Mucosa of rectum (tissue), 2 donors: ENCODE data around the gene CPSF4L.
A peak's percentile ranks its signal among the peaks of the same experiment; 100 is the strongest.
"Not testable (repeated sequence)": the region's sequence is repeated elsewhere in the genome, so short reads cannot be mapped to it uniquely, and the experiment has no call there.

Experiments used
- H3K27ac ChIP-seq, 2 donors: one replicate each; pipeline ENCODE4 v1.7.0; 2013; ENCODE audit warnings: inconsistent platforms in 2 of 2, low read depth in 2 of 2, low read length in 2 of 2
- H3K27me3 ChIP-seq, 2 donors: one replicate each; pipeline ENCODE4 v1.7.0; 2013; ENCODE audit warnings: low read length in 2 of 2; ENCODE audit not compliant: control insufficient read depth in 2 of 2, insufficient read depth in 2 of 2
- H3K36me3 ChIP-seq, 2 donors: one replicate each; pipeline ENCODE4 v1.7.0; 2013; ENCODE audit warnings: low read length in 2 of 2; ENCODE audit not compliant: control insufficient read depth in 2 of 2, insufficient read depth in 2 of 2
- H3K4me1 ChIP-seq, 2 donors: one replicate each; pipeline ENCODE4 v1.7.0; 2013; ENCODE audit warnings: low read length in 2 of 2, mild to moderate bottlenecking in 1 of 2; ENCODE audit not compliant: control insufficient read depth in 2 of 2, insufficient read depth in 2 of 2
- H3K4me3 ChIP-seq, 2 donors: one replicate each; pipeline ENCODE4 v1.7.0; 2013; ENCODE audit warnings: low read length in 2 of 2
- H3K9ac ChIP-seq, 2 donors: one replicate each; pipeline ENCODE4 v1.7.0; 2013; ENCODE audit warnings: low read length in 2 of 2, low read depth in 1 of 2, mild to moderate bottlenecking in 1 of 2
- H3K9me3 ChIP-seq, 2 donors: one replicate each; pipeline ENCODE4 v1.7.0; 2013; ENCODE audit warnings: low read length in 2 of 2; ENCODE audit not compliant: control insufficient read depth in 2 of 2
- donor health status: healthy.
- donor health status: Normal muscosa, but diverticular disease.

The CPSF4L gene

GRCh38 chr17:73269791-73270190, 8.1 kb upstream of the CPSF4L start:
- no peaks in the 10 kb centered on the region for H3K9me3 ChIP-seq
- peaks cover 0 to 13% of the 10 kb centered on the region in 2 donors for H3K4me1 ChIP-seq
- H3K36me3 ChIP-seq = no peaks in the 10 kb centered on the region
- no peak overlapping the region for H3K4me3 ChIP-seq
- H3K27ac ChIP-seq = no peak overlapping the region
- H3K27me3 ChIP-seq = no peaks in the 10 kb centered on the region
- H3K9ac ChIP-seq = no peak overlapping the region

- no peaks in the 10 kb centered on the region for H3K36me3 ChIP-seq
- peaks cover 0 to 13% of the 10 kb centered on the region in 2 donors for H3K4me1 ChIP-seq
- H3K9ac ChIP-seq = no peak overlapping the region
- H3K27me3 ChIP-seq = no peaks in the 10 kb centered on the region
- no peak overlapping the region for H3K4me3 ChIP-seq
- H3K9me3 ChIP-seq = no peaks in the 10 kb centered on the region
- H3K27ac ChIP-seq = no peak overlapping the region
Observed at GRCh38 chr17:73269329-73269615, 7.6 kb upstream of the CPSF4L start.

- Histone ChIP-seq H3K9me3 (no peaks in the 10 kb centered on the region), H3K27ac (no peak overlapping the region), H3K4me1 (peaks cover 0 to 13% of the 10 kb centered on the region in 2 donors), H3K36me3 (no peaks in the 10 kb centered on the region), H3K27me3 (no peaks in the 10 kb centered on the region), H3K9ac (no peak overlapping the region), H3K4me3 (no peak overlapping the region)
Observed at GRCh38 chr17:73268582-73269328, 7.1 kb upstream of the CPSF4L start.

- Histone ChIP-seq H3K4me1 (peaks cover 2 to 18% of the 10 kb centered on the region in 2 donors), H3K27me3 (no peaks in the 10 kb centered on the region), H3K9ac (peak overlapping the region in 1 of 2 donors; percentile 25), H3K9me3 (no peaks in the 10 kb centered on the region), H3K4me3 (no peak overlapping the region), H3K27ac (peak overlapping the region in 1 of 2 donors; percentile 48), H3K36me3 (no peaks in the 10 kb centered on the region)
Observed at GRCh38 chr17:73267648-73268537, 6.2 kb upstream of the CPSF4L start.

- Histone ChIP-seq H3K36me3 (no peaks in the 10 kb centered on the region), H3K27ac (no peak overlapping the region), H3K9ac (no peak overlapping the region), H3K27me3 (no peaks in the 10 kb centered on the region), H3K9me3 (no peaks in the 10 kb centered on the region), H3K4me3 (no peak overlapping the region), H3K4me1 (peaks cover 13 to 28% of the 10 kb centered on the region in 2 donors)
Observed at GRCh38 chr17:73266796-73267195, 5.1 kb upstream of the CPSF4L start.

GRCh38 chr17:73265646-73266640, 4.3 kb upstream of the CPSF4L start:
- no peak overlapping the region for H3K4me3 ChIP-seq
- peaks cover 16 to 33% of the 10 kb centered on the region in 2 donors for H3K4me1 ChIP-seq
- no peaks in the 10 kb centered on the region for H3K36me3 ChIP-seq
- no peak overlapping the region for H3K9ac ChIP-seq
- H3K27me3 ChIP-seq = no peaks in the 10 kb centered on the region
- H3K27ac ChIP-seq = no peak overlapping the region
- H3K9me3 ChIP-seq = no peaks in the 10 kb centered on the region

GRCh38 chr17:73264448-73264847, 2.8 kb upstream of the CPSF4L start:
- not testable (repeated sequence) for H3K36me3 ChIP-seq, H3K4me3 ChIP-seq, H3K27ac ChIP-seq

GRCh38 chr17:73262676-73263642, 1.3 kb upstream of the CPSF4L start:
- Histone ChIP-seq H3K36me3 (no peaks in the 10 kb centered on the region), H3K27me3 (no peaks in the 10 kb centered on the region), H3K9ac (peak overlapping the region in 1 of 2 donors; percentile 70), H3K9me3 (no peaks in the 10 kb centered on the region), H3K4me1 (peaks cover 16 to 26% of the 10 kb centered on the region in 2 donors), H3K27ac (peak overlapping the region; percentile 79 to 85), H3K4me3 (no peak overlapping the region)

More at GRCh38 chr17:73264448-73264847, 2.8 kb upstream of the CPSF4L start:
- H3K9ac ChIP-seq, H3K9me3 ChIP-seq, H3K27me3 ChIP-seq: not testable (repeated sequence)
- peaks cover 16 to 32% of the 10 kb centered on the region in 2 donors for H3K4me1 ChIP-seq
